Endodermal cell (in vitro differentiated cells): Measurements from ENCODE around the gene HEATR9. TPM values are rescaled to one million over a fixed set of nuclear protein-coding genes. Genes with fewer than 3 reads are reported as not detected.

ENCODE experiments used
- DNase-seq: peaks from one replicate; pipeline ENCODE4 v3.0.0-alpha.2; 2017
- H3K27ac ChIP-seq: 2 replicates; pipeline ENCODE4 v1.5.1; 2013; ENCODE audit warnings: mild to moderate bottlenecking, low read depth, low read length, moderate library complexity
- H3K27me3 ChIP-seq: 2 replicates; pipeline ENCODE4 v1.6.1; 2013; ENCODE audit warnings: mild to moderate bottlenecking, low read length, moderate library complexity; ENCODE audit not compliant: insufficient read depth, control insufficient read depth, poor library complexity, severe bottlenecking
- H3K36me3 ChIP-seq: 2 replicates; pipeline ENCODE4 v1.7.0; 2013; ENCODE audit warnings: mild to moderate bottlenecking, low read length, moderate library complexity; ENCODE audit not compliant: control insufficient read depth, insufficient read depth
- H3K4me1 ChIP-seq: one replicate; pipeline ENCODE4 v1.7.0; 2013; ENCODE audit warnings: low read length; ENCODE audit not compliant: control insufficient read depth, insufficient read depth
- H3K4me3 ChIP-seq: 2 replicates; pipeline ENCODE4 v1.5.1; 2013; ENCODE audit warnings: mild to moderate bottlenecking, low read length, moderate library complexity
- H3K9ac ChIP-seq: 2 replicates; pipeline ENCODE4 v1.6.1; 2013; ENCODE audit warnings: mild to moderate bottlenecking, low read length, moderate library complexity; ENCODE audit not compliant: poor library complexity, severe bottlenecking; ENCODE audit errors: extremely low read depth
- H3K9me3 ChIP-seq: 2 replicates; pipeline ENCODE4 v1.6.1; 2013; ENCODE audit warnings: mild to moderate bottlenecking, low read length, moderate library complexity; ENCODE audit not compliant: control insufficient read depth
- H3K27ac Mint-ChIP-seq: 2 replicates; pipeline ENCODE4 v1.8.0; 2020; ENCODE audit warnings: mixed read lengths
- H3K27me3 Mint-ChIP-seq: 2 replicates; pipeline ENCODE4 v1.8.0; 2021; ENCODE audit warnings: mild to moderate bottlenecking, mixed read lengths; ENCODE audit not compliant: insufficient read depth
- H3K36me3 Mint-ChIP-seq: 2 replicates; pipeline ENCODE4 v1.8.0; 2020; ENCODE audit warnings: low read depth, mixed read lengths
- H3K4me1 Mint-ChIP-seq: 2 replicates; pipeline ENCODE4 v1.8.0; 2020; ENCODE audit warnings: mixed read lengths
- H3K4me3 Mint-ChIP-seq: 2 replicates; pipeline ENCODE4 v1.8.0; 2020; ENCODE audit warnings: mild to moderate bottlenecking, moderate library complexity, mixed read lengths
- H3K9me3 Mint-ChIP-seq: 2 replicates; pipeline ENCODE4 v1.8.0; 2020; ENCODE audit warnings: mild to moderate bottlenecking, mixed read lengths
- WGBS, 2 experiments: methylation state at CpG; one replicate each; pipeline versions ENCODE4 v1.1.5 to v1.1.7; 2013; ENCODE audit warnings: missing lambda C conversion rate in 2 of 2, mixed read lengths in 1 of 2; ENCODE audit not compliant: insufficient coverage in 1 of 2, insufficient read length in 1 of 2; 5-methylcytosine and 5-hydroxymethylcytosine counted together
- total RNA-seq, 2 donors: library from RNA; stranded (reverse); fragmentation: NEBNext Ultra II Directional in 1 of 2; extraction: Animal tissue kit (Norgen Biotek cat#: 25700) in 1 of 2; gene quantifications; 2 replicates in 1 of 2; 3 replicates in 1 of 2; pipeline ENCODE4 v1.2.1, GENCODE V29; 2021
- TF ChIP-seq, protein P1 (sequence below): fragments of 200-600 bp; sonication (generic); conservative IDR thresholded peaks from 2 replicates; pipeline ENCODE4 v1.5.0; 2021; ENCODE audit warnings: antibody characterized with exemption, mild to moderate bottlenecking

The HEATR9 gene
- total RNA-seq, 2 donors from 2014 or later, result not detected

DNA sequence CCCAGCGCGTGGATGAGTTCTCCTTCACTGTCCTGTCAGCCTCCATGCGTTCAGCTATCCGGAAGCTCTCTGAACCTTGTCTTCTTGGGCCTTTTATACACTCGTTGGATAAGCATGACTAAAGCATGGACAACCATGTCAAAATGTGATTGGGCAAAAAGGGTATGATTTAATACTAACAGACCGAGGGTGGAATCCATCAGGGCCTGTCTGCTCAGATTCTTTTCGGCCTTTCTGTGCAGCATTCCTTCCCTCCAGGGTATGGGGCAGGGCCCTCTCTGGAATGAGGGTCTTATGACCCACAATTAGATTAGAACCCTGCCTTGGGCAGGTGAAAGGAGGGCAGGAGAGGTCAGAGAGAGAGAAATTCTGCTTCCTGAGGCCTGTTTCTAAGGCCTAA lies 25.5 kb upstream of the HEATR9 start:
- no peak overlapping the region for H3K4me3 Mint-ChIP-seq
- no peaks in the 10 kb centered on the region for H3K9me3 Mint-ChIP-seq
- TF ChIP-seq, protein P1, sequence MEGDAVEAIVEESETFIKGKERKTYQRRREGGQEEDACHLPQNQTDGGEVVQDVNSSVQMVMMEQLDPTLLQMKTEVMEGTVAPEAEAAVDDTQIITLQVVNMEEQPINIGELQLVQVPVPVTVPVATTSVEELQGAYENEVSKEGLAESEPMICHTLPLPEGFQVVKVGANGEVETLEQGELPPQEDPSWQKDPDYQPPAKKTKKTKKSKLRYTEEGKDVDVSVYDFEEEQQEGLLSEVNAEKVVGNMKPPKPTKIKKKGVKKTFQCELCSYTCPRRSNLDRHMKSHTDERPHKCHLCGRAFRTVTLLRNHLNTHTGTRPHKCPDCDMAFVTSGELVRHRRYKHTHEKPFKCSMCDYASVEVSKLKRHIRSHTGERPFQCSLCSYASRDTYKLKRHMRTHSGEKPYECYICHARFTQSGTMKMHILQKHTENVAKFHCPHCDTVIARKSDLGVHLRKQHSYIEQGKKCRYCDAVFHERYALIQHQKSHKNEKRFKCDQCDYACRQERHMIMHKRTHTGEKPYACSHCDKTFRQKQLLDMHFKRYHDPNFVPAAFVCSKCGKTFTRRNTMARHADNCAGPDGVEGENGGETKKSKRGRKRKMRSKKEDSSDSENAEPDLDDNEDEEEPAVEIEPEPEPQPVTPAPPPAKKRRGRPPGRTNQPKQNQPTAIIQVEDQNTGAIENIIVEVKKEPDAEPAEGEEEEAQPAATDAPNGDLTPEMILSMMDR, result no peak
- no peaks in the 10 kb centered on the region for H3K36me3 Mint-ChIP-seq
- no peak overlapping the region for H3K27ac Mint-ChIP-seq
- Histone ChIP-seq H3K4me1 (peaks cover 2% of the 10 kb centered on the region), H3K9me3 (no peaks in the 10 kb centered on the region), H3K4me3 (no peak overlapping the region), H3K9ac (no peak overlapping the region), H3K27ac (no peak overlapping the region), H3K27me3 (no peaks in the 10 kb centered on the region), H3K36me3 (no peaks in the 10 kb centered on the region)
- H3K27me3 Mint-ChIP-seq, result peaks cover 1% of the 10 kb centered on the region
- H3K4me1 Mint-ChIP-seq, result peaks cover 22% of the 10 kb centered on the region
- DNase-seq, result no peak
- WGBS, 2 experiments, result 94 to 100% methylated on average over 7 of the region's 7 CpGs

DNA sequence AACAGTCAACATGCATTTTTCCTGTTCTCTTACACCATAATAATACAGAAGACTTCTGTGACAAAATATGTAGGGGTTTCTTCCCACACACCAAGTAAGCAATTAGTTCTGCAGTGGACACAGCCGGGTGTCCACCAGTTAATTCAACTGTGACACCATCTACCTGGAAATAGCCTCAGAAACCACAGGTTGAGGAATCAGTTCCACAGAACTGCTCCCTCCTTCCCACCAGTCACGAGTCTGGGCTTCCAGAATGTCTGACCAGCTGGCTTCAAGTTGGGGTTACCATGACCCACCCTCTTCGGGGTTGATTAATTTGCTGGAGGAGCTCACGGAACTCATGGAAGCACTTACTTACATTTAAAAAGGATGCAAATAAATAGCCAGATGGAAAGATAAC lies 25.1 kb upstream of the HEATR9 start:
- H3K4me1 ChIP-seq, result peaks cover 2% of the 10 kb centered on the region
- TF ChIP-seq, protein P1, result no peak

DNA sequence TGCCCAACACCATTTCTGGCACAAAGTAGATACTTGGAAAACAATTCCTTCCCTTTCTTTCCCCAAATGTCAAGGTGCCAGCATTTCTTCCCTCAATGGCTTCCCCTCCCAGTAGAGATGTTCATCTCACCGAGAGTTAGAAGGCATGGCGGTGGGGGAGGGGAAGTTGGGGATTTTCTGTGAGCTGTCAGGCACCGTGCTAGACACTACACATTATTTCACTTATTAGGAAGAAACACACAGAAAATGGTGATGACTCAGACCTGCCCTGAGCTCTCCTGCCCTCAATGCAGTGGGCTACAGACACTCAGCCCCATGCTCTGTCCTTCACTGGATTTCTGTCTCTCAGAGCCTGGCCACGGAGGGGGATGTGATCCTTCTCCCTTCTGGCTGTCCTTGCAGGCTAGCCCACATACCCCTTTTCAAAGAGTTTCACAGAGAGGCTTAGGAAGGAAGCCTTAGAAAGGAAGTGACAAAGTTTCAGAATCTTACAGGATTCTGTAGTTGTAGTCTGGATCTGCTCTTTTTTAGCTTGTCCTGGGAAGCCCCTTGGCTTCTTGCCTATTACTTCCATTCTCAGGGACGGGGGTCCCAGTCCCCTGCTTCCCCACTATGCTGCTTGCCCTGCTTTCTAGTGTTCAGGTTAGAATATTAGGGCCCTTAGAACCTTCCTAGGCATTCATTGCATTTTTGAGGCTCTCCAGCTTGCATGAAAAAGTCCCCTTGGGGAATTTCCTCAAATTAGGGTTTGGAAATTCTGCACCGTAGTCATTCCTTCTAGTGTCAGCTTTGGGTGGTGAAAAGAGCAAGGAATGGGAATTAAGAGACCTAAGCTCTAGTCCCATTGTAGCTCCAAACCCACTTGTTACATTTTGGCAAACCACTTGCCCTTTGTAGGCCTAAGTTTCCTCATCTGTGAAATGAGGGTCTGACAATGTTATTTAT lies 23.7 kb upstream of the HEATR9 start:
- WGBS, 2 experiments, result 83 to 85% methylated on average over 3 to 4 of the region's 6 CpGs
- TF ChIP-seq, protein P1, result no peak

More for the DNA sequence above, 25.1 kb upstream of the HEATR9 start:
- Mint-ChIP-seq H3K4me1 (peaks cover 23% of the 10 kb centered on the region), H3K36me3 (no peaks in the 10 kb centered on the region), H3K4me3 (no peak overlapping the region), H3K27me3 (no peaks in the 10 kb centered on the region), H3K9me3 (no peaks in the 10 kb centered on the region), H3K27ac (no peak overlapping the region)
- Histone ChIP-seq H3K9ac (no peak overlapping the region), H3K9me3 (no peaks in the 10 kb centered on the region), H3K27me3 (no peaks in the 10 kb centered on the region), H3K27ac (no peak overlapping the region), H3K4me3 (no peak overlapping the region), H3K36me3 (no peaks in the 10 kb centered on the region)
- DNase-seq, result no peak
- WGBS, 2 experiments, result 80 to 86% methylated on average over 2 to 4 of the region's 4 CpGs

More for the DNA sequence above, 23.7 kb upstream of the HEATR9 start:
- Mint-ChIP-seq H3K4me3 (no peak overlapping the region), H3K27me3 (no peaks in the 10 kb centered on the region), H3K36me3 (no peaks in the 10 kb centered on the region), H3K27ac (peak overlapping the region; percentile 44), H3K9me3 (no peaks in the 10 kb centered on the region), H3K4me1 (peaks cover 23% of the 10 kb centered on the region)
- DNase-seq, result no peak
- H3K9ac ChIP-seq, result no peak overlapping the region
- peaks cover 2% of the 10 kb centered on the region for H3K4me1 ChIP-seq
- no peak overlapping the region for H3K4me3 ChIP-seq
- H3K36me3 ChIP-seq, result no peaks in the 10 kb centered on the region
- no peak overlapping the region for H3K27ac ChIP-seq
- no peaks in the 10 kb centered on the region for H3K27me3 ChIP-seq
- no peaks in the 10 kb centered on the region for H3K9me3 ChIP-seq
